Prostate gland (tissue), 2 donors: ENCODE data around the gene SETD2. TPM values are rescaled to one million over a fixed set of nuclear protein-coding genes. Genes with fewer than 3 reads are reported as not detected.

Experiments
- DNase-seq: peaks from one replicate; pipeline ENCODE4 v3.0.0-alpha.2; 2019; ENCODE audit warnings: low spot score
- H3K27ac ChIP-seq, 2 donors: fragments of 200-600 bp; sonication (generic); 2 replicates each; pipeline ENCODE4 v1.5.1; 2017 to 2019
- H3K27me3 ChIP-seq: fragments of 200-600 bp; sonication (generic); replicated peaks from 2 replicates; pipeline ENCODE4 v1.5.1; 2019; ENCODE audit not compliant: insufficient read depth
- H3K36me3 ChIP-seq, 2 donors: fragments of 200-600 bp; sonication (generic); 1 replicate in 1 of 2; 2 replicates in 1 of 2; pipeline versions ENCODE4 v1.5.1 to v1.8.1; 2017 to 2019
- H3K4me1 ChIP-seq: fragments of 200-600 bp; sonication (generic); replicated peaks from 2 replicates; pipeline ENCODE4 v1.5.1; 2019
- H3K4me3 ChIP-seq, 2 donors: fragments of 200-600 bp; sonication (generic); 2 replicates each; pipeline ENCODE4 v1.5.1; 2017 to 2019
- H3K9me3 ChIP-seq: fragments of 200-600 bp; sonication (generic); 2 replicates; pipeline ENCODE4 v1.5.1; 2017
- POLR2A ChIP-seq: fragments of 450-650 bp; IDR thresholded peaks from one replicate; pipeline ENCODE4 v1.6.1; 2016; ENCODE audit warnings: antibody characterized with exemption, mild to moderate bottlenecking
- POLR2AphosphoS5 ChIP-seq: sonication (generic); formaldehyde crosslinking; IDR thresholded peaks from one replicate; pipeline ENCODE4 v1.6.1; 2017; ENCODE audit warnings: antibody characterized with exemption
- WGBS: methylation state at CpG from one replicate; pipeline ENCODE4 v1.1.5; 2018; 5-methylcytosine and 5-hydroxymethylcytosine counted together
- intact Hi-C: fragments of 100-400 bp; cut with DNase I; formaldehyde crosslinking; loops from one replicate; pipeline ENCODE4 v1.14.2; 2022
- total RNA-seq, 2 donors: library from RNA; depleted of rRNA; stranded (reverse); fragments of >200 nt; gene quantifications; one replicate each; pipeline ENCODE4 v1.1.0, GENCODE V29; 2016
- TF ChIP-seq, protein P1 (sequence below), 4 experiments: fragments of 200-600 bp in 2 of 4; fragments of 450-650 bp in 2 of 4; sonication (generic) in 2 of 4; IDR thresholded peaks; 1 replicate in 3 of 4; 2 replicates in 1 of 4; pipeline ENCODE4 v1.5.1; 2016 to 2019; ENCODE audit warnings: antibody characterized with exemption in 4 of 4, mild to moderate bottlenecking in 2 of 4, moderate library complexity in 2 of 4

SETD2 gene
- total RNA-seq, 2 donors from 2014 or later = 49.8 to 56.2 TPM

DNA sequence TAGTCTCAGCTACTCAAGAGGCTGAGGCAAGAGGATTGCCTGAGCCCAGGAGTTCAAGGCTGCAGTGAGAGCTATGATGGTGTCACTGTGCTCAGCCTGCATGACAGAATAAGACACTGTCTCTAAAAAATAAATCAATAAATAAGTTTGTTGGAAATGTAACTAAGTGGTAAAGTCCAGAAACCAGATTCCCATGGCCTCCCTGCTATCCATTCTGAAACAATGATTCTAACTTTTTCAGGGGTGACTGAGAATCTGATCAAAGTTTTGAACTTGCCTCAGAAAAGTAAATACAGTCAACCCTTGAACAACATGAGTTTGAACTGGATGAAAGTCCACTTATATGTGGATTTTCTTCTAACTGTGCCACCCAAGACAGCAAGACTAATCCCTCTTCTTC, 98.2 kb downstream of the SETD2 start:
- TF ChIP-seq POLR2AphosphoS5 (no peak), POLR2A (no peak)
- TF ChIP-seq, protein P1, sequence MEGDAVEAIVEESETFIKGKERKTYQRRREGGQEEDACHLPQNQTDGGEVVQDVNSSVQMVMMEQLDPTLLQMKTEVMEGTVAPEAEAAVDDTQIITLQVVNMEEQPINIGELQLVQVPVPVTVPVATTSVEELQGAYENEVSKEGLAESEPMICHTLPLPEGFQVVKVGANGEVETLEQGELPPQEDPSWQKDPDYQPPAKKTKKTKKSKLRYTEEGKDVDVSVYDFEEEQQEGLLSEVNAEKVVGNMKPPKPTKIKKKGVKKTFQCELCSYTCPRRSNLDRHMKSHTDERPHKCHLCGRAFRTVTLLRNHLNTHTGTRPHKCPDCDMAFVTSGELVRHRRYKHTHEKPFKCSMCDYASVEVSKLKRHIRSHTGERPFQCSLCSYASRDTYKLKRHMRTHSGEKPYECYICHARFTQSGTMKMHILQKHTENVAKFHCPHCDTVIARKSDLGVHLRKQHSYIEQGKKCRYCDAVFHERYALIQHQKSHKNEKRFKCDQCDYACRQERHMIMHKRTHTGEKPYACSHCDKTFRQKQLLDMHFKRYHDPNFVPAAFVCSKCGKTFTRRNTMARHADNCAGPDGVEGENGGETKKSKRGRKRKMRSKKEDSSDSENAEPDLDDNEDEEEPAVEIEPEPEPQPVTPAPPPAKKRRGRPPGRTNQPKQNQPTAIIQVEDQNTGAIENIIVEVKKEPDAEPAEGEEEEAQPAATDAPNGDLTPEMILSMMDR (IDR thresholded peaks at IDR 0.05) = no peak
- Histone ChIP-seq H3K27me3 (no peaks in the 10 kb centered on the region), H3K36me3 (no peaks in the 10 kb centered on the region), H3K27ac (no peak overlapping the region), H3K4me3 (no peak overlapping the region), H3K9me3 (no peaks in the 10 kb centered on the region), H3K4me1 (no peaks in the 10 kb centered on the region)
- intact Hi-C loops = no loop called here
- no peak for DNase-seq

DNA sequence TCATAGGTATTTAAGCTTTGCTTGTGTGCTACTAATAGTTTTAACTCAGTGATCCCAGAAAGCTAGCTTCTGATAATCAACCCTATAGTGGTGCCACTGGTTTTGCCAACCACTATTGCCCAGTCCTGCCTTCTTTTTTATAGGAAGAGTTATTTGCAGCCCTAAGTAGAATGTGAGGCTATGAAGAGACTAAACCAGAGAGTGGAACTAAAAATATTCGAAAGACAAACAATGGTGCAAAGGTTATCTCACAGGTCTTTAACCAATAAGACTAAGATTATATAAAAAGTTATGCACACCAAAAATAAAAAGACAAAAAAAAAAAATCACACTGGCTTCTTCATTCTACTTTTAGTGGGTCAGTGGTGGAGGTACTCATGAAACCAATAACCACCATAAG, 98.9 kb downstream of the SETD2 start:
- WGBS = 90% methylated on average over 1 of the region's 1 CpG
- Histone ChIP-seq H3K27ac (no peak overlapping the region), H3K4me3 (no peak overlapping the region), H3K27me3 (no peaks in the 10 kb centered on the region), H3K36me3 (no peaks in the 10 kb centered on the region), H3K4me1 (no peaks in the 10 kb centered on the region), H3K9me3 (no peaks in the 10 kb centered on the region)
- TF ChIP-seq, protein P1 (IDR thresholded peaks at IDR 0.05) = no peak
- TF ChIP-seq POLR2AphosphoS5 = no peak
- TF ChIP-seq POLR2A = no peak
- intact Hi-C loops = no loop called here
- no peak for DNase-seq

DNA sequence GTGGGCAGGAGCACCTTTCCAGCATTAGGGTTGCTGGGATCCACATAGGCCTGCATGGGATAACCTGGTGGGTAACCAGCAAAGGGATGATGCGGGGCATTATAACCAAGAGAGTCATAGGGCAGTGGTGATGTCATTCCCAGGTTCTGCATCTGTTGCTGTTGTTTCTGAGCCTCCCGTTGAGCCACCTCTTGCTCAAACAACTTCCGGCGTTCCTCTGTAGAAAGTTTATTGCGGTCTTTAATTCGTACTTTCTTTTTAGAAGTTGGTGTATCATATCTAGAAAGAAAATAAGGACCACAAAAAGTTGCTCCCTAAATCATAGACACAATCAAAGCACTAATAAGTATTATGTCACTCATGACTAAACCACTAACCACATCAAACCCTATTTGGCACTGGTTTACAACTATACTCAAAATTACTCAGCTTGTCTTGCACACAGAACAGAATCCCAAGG, 106.7 kb downstream of the SETD2 start:
- intact Hi-C loops = no loop called here
- no peak for TF ChIP-seq POLR2A
- TF ChIP-seq, protein P1 (IDR thresholded peaks at IDR 0.05) = no peak
- WGBS = 87% methylated on average over 6 of the region's 6 CpGs
- Histone ChIP-seq H3K36me3 (no peaks in the 10 kb centered on the region), H3K9me3 (no peaks in the 10 kb centered on the region), H3K27me3 (no peaks in the 10 kb centered on the region), H3K27ac (no peak overlapping the region), H3K4me1 (no peaks in the 10 kb centered on the region), H3K4me3 (no peak overlapping the region)
- DNase-seq = no peak

DNA sequence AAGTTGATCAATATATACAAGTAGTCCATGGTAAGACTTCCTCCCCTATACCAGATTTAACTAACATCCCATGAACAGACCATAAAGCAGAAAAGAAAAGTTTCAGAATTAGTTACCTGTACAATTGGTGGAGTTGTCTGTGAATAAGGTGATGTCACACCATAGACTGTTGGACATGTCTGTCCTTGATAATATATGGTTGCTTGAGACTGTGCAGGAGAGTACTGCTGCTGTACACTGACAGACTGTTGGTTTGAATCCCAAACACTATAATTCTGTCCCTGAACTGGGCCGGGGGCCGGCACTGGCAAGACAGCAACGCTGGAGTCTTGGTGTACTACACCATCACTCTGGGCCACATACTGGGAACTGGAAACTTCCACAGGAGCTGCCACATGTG, 107.2 kb downstream of the SETD2 start:
- Histone ChIP-seq H3K4me1 (no peaks in the 10 kb centered on the region), H3K36me3 (no peaks in the 10 kb centered on the region), H3K27me3 (no peaks in the 10 kb centered on the region), H3K4me3 (no peak overlapping the region), H3K27ac (no peak overlapping the region), H3K9me3 (no peaks in the 10 kb centered on the region)
- no peak for DNase-seq
- TF ChIP-seq POLR2AphosphoS5 (no peak), POLR2A (no peak)
- TF ChIP-seq, protein P1 (IDR thresholded peaks at IDR 0.05) = no peak
- intact Hi-C loops = no loop called here
- WGBS = 94% methylated on average over 3 of the region's 3 CpGs

DNA sequence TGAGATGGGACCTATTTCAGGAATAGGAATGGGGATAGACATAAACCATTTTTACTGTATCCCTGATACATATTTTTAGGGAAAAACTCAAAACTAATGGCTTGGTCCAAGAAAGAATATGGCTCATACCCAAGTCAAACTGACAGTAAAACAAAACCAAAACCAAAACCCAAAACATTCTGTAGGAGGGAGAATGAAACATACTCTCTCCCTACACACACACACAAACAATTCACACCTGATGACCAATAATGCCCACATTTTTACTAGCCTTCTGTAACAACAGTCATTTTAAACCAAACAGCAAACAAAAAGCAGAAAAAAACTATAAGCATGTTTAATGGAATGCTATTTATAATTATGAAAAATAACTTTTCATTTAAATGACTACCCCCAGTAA, 109.5 kb downstream of the SETD2 start:
- H3K27ac ChIP-seq = no peak overlapping the region
- no peaks in the 10 kb centered on the region for H3K4me1 ChIP-seq
- H3K36me3 ChIP-seq = no peaks in the 10 kb centered on the region
- no peak for TF ChIP-seq POLR2A
- no peak for TF ChIP-seq POLR2AphosphoS5
- TF ChIP-seq, protein P1 (IDR thresholded peaks at IDR 0.05) = no peak
- no peaks in the 10 kb centered on the region for H3K9me3 ChIP-seq
- H3K4me3 ChIP-seq = no peak overlapping the region
- H3K27me3 ChIP-seq = no peaks in the 10 kb centered on the region
- intact Hi-C loops = no loop called here
- no peak for DNase-seq
